ENCODE data around the gene EZH2.

GRCh38 chr7:148828965-148829364 is 55.1 kb downstream of the EZH2 start:
- TF ChIP-seq CTCF (IDR thresholded peaks at IDR 0.05) (no peak), POLR2A (IDR thresholded peaks at IDR 0.05) (no peak)

All from right lobe of liver (tissue), 4 donors.